Measurements from ENCODE around the gene LAYN. TPM values are rescaled to one million over a fixed set of nuclear protein-coding genes. Genes with fewer than 3 reads are reported as not detected.

LAYN gene
- total RNA-seq, 4 donors from 2014 or later: 8.2 to 47.8 (median 37.2) TPM

- Histone ChIP-seq H3K27me3 (no peaks in the 10 kb centered on the region), H3K36me3 (no peaks in the 10 kb centered on the region), H3K4me3 (no peak overlapping the region), H3K27ac (no peak overlapping the region), H3K4me1 (no peaks in the 10 kb centered on the region), H3K9me3 (no peaks in the 10 kb centered on the region)
- TF ChIP-seq POLR2A (IDR thresholded peaks at IDR 0.05) (no peak), EP300 (IDR thresholded peaks at IDR 0.05) (no peak), CTCF (IDR thresholded peaks at IDR 0.05) (no peak), POLR2AphosphoS5 (IDR thresholded peaks at IDR 0.05) (no peak)
- ATAC-seq: no peak
- WGBS, 2 donors (ENCODE audit: low coverage in 1 of 2): 69 to 79% methylated on average over 3 to 5 of the region's 5 CpGs
These were observed 18.1 kb upstream of the LAYN start for GRCh38 chr11:111522426-111522825.

- no peak overlapping the region for H3K27ac ChIP-seq
- TF ChIP-seq POLR2AphosphoS5 (IDR thresholded peaks at IDR 0.05): no peak
- no peak for TF ChIP-seq EP300 (IDR thresholded peaks at IDR 0.05)
- no peak for TF ChIP-seq POLR2A (IDR thresholded peaks at IDR 0.05)
- TF ChIP-seq CTCF (IDR thresholded peaks at IDR 0.05): no peak
- WGBS, 2 donors (ENCODE audit: low coverage in 1 of 2): 94 to 96% methylated on average over 2 of the region's 2 CpGs
These were observed 17.2 kb upstream of the LAYN start for GRCh38 chr11:111523343-111523742.

GRCh38 chr11:111524056-111524455 lies 16.5 kb upstream of the LAYN start:
- H3K27me3 ChIP-seq: no peaks in the 10 kb centered on the region
- TF ChIP-seq POLR2AphosphoS5 (IDR thresholded peaks at IDR 0.05) (no peak), CTCF (IDR thresholded peaks at IDR 0.05) (no peak), POLR2A (IDR thresholded peaks at IDR 0.05) (no peak), EP300 (IDR thresholded peaks at IDR 0.05) (no peak)
- no peaks in the 10 kb centered on the region for H3K9me3 ChIP-seq
- no peaks in the 10 kb centered on the region for H3K4me1 ChIP-seq
- H3K36me3 ChIP-seq: no peaks in the 10 kb centered on the region
- 58 to 67% methylated on average over 1 of the region's 1 CpG for WGBS, 2 donors (ENCODE audit: low coverage in 1 of 2)
- no peak overlapping the region for H3K4me3 ChIP-seq
- no peak overlapping the region for H3K27ac ChIP-seq
- ATAC-seq: no peak

More at GRCh38 chr11:111523343-111523742, 17.2 kb upstream of the LAYN start:
- Histone ChIP-seq H3K9me3 (no peaks in the 10 kb centered on the region), H3K4me3 (no peak overlapping the region), H3K27me3 (no peaks in the 10 kb centered on the region), H3K4me1 (no peaks in the 10 kb centered on the region), H3K36me3 (no peaks in the 10 kb centered on the region)
- no peak for ATAC-seq

- no peaks in the 10 kb centered on the region for H3K9me3 ChIP-seq
- TF ChIP-seq POLR2A (IDR thresholded peaks at IDR 0.05): no peak
- no peak for TF ChIP-seq EP300 (IDR thresholded peaks at IDR 0.05)
- no peak for TF ChIP-seq POLR2AphosphoS5 (IDR thresholded peaks at IDR 0.05)
- TF ChIP-seq CTCF (IDR thresholded peaks at IDR 0.05): no peak
- no peaks in the 10 kb centered on the region for H3K4me1 ChIP-seq
- no peaks in the 10 kb centered on the region for H3K36me3 ChIP-seq
- WGBS, 2 donors (ENCODE audit: low coverage in 1 of 2): 100% methylated on average over 1 of the region's 1 CpG; no CpG with 5 or more reads in 1 of the 2 donors
- no peak for ATAC-seq
- H3K27ac ChIP-seq: no peak overlapping the region
- no peak overlapping the region for H3K4me3 ChIP-seq
- H3K27me3 ChIP-seq: no peaks in the 10 kb centered on the region
These were observed 15.1 kb upstream of the LAYN start for GRCh38 chr11:111525456-111525855.

GRCh38 chr11:111526501-111526900 lies 14.0 kb upstream of the LAYN start:
- WGBS, 2 donors (ENCODE audit: low coverage in 1 of 2): 73 to 100% methylated on average over 1 of the region's 1 CpG
- Histone ChIP-seq H3K4me1 (no peaks in the 10 kb centered on the region), H3K27me3 (no peaks in the 10 kb centered on the region), H3K9me3 (no peaks in the 10 kb centered on the region), H3K4me3 (no peak overlapping the region), H3K36me3 (no peaks in the 10 kb centered on the region), H3K27ac (no peak overlapping the region)
- TF ChIP-seq EP300 (IDR thresholded peaks at IDR 0.05): no peak
- TF ChIP-seq CTCF (IDR thresholded peaks at IDR 0.05): no peak
- ATAC-seq: no peak

Data from gastroesophageal sphincter (tissue), 4 donors.